ENCODE results near the gene NARS2. TPM values are rescaled to one million over a fixed set of nuclear protein-coding genes. Genes with fewer than 3 reads are reported as not detected.
A peak's percentile ranks its signal among the peaks of the same experiment; 100 is the strongest.

Gene NARS2
- total and polyA plus RNA-seq, 9 of the 15 experiments (the other 6 are each of a cell fraction or from before 2014, with no cell fraction given), result 26.8 to 48.0 (median 34.2) TPM

DNA sequence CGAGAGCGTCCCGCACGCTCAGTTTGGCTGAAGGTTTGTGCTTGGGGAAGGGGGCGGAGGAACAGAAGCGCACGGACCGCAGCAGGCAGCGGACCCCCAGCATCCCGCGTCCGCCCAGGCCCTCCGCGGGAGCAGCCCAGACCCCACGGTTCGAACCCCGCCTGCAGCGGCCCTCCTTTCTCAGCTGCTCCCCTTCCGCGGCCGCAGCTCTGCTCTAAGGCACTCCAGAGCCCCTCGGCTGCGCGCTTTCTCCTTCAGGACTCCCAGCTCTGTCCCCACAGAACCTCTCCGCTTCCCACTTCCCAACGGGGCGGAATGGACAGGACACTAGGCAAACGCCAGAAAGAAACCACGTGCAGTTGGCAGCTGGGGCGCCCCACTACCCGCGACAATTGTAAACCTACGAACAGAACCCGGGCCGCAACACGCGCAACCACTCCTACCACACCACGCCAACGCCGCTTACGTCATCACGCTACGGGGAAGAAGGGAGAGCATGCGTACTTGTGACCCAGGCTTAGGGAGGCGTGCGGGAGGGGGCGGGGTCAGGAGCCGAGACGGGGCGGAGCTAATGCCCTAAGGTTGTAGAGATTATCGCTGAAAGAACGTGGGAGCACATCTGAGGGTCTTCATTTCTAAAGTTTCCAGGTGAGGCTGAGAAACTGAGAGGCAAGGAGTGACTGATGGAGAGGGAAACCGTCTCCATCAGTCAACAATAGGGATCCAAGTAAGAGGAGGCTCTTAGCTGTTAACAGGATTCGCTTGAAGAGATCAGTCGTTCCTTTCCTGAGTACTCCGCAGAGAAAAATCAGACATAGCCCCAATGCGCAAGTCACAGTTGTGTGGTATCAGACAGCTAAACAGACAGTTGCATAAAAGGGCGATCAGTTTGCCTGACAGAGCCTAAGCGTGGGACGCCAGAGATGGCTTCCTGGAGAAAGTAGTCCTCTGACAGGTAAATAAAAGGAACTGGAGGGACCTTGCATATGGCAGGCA, at the start of gene NARS2 (continued):
- no peak for TF ChIP-seq ZNF644 (tag; IDR thresholded peaks at IDR 0.05; ENCODE audit: low read depth)
- no peak for TF ChIP-seq MAFG (tag; conservative IDR thresholded peaks at IDR 0.05)
- TF ChIP-seq NR4A1 (CRISPR knock-in tag; IDR thresholded peaks at IDR 0.05), result no peak; the same call in 1 of the 2 replicates
- no peak for TF ChIP-seq NR4A1 (tag; IDR thresholded peaks at IDR 0.05)
- no peak for TF ChIP-seq U2AF1 (optimal IDR thresholded peaks at IDR 0.05; ENCODE audit: low read depth, low read length)
- TF ChIP-seq, protein P1, sequence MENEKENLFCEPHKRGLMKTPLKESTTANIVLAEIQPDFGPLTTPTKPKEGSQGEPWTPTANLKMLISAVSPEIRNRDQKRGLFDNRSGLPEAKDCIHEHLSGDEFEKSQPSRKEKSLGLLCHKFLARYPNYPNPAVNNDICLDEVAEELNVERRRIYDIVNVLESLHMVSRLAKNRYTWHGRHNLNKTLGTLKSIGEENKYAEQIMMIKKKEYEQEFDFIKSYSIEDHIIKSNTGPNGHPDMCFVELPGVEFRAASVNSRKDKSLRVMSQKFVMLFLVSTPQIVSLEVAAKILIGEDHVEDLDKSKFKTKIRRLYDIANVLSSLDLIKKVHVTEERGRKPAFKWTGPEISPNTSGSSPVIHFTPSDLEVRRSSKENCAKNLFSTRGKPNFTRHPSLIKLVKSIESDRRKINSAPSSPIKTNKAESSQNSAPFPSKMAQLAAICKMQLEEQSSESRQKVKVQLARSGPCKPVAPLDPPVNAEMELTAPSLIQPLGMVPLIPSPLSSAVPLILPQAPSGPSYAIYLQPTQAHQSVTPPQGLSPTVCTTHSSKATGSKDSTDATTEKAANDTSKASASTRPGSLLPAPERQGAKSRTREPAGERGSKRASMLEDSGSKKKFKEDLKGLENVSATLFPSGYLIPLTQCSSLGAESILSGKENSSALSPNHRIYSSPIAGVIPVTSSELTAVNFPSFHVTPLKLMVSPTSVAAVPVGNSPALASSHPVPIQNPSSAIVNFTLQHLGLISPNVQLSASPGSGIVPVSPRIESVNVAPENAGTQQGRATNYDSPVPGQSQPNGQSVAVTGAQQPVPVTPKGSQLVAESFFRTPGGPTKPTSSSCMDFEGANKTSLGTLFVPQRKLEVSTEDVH (IDR thresholded peaks at IDR 0.05; ENCODE audit: low read depth, partially characterized antibody), result peak; percentile 42
- no peak for TF ChIP-seq ZNF551 (CRISPR knock-in tag; IDR thresholded peaks at IDR 0.05)
- TF ChIP-seq BRD4 (IDR thresholded peaks at IDR 0.05), result no peak
- no peak for TF ChIP-seq MTF1 (CRISPR knock-in tag; IDR thresholded peaks at IDR 0.05; ENCODE audit: borderline replicate concordance)
- TF ChIP-seq NR3C1 (CRISPR knock-in tag; IDR thresholded peaks at IDR 0.05), result no peak
- TF ChIP-seq, protein P2, sequence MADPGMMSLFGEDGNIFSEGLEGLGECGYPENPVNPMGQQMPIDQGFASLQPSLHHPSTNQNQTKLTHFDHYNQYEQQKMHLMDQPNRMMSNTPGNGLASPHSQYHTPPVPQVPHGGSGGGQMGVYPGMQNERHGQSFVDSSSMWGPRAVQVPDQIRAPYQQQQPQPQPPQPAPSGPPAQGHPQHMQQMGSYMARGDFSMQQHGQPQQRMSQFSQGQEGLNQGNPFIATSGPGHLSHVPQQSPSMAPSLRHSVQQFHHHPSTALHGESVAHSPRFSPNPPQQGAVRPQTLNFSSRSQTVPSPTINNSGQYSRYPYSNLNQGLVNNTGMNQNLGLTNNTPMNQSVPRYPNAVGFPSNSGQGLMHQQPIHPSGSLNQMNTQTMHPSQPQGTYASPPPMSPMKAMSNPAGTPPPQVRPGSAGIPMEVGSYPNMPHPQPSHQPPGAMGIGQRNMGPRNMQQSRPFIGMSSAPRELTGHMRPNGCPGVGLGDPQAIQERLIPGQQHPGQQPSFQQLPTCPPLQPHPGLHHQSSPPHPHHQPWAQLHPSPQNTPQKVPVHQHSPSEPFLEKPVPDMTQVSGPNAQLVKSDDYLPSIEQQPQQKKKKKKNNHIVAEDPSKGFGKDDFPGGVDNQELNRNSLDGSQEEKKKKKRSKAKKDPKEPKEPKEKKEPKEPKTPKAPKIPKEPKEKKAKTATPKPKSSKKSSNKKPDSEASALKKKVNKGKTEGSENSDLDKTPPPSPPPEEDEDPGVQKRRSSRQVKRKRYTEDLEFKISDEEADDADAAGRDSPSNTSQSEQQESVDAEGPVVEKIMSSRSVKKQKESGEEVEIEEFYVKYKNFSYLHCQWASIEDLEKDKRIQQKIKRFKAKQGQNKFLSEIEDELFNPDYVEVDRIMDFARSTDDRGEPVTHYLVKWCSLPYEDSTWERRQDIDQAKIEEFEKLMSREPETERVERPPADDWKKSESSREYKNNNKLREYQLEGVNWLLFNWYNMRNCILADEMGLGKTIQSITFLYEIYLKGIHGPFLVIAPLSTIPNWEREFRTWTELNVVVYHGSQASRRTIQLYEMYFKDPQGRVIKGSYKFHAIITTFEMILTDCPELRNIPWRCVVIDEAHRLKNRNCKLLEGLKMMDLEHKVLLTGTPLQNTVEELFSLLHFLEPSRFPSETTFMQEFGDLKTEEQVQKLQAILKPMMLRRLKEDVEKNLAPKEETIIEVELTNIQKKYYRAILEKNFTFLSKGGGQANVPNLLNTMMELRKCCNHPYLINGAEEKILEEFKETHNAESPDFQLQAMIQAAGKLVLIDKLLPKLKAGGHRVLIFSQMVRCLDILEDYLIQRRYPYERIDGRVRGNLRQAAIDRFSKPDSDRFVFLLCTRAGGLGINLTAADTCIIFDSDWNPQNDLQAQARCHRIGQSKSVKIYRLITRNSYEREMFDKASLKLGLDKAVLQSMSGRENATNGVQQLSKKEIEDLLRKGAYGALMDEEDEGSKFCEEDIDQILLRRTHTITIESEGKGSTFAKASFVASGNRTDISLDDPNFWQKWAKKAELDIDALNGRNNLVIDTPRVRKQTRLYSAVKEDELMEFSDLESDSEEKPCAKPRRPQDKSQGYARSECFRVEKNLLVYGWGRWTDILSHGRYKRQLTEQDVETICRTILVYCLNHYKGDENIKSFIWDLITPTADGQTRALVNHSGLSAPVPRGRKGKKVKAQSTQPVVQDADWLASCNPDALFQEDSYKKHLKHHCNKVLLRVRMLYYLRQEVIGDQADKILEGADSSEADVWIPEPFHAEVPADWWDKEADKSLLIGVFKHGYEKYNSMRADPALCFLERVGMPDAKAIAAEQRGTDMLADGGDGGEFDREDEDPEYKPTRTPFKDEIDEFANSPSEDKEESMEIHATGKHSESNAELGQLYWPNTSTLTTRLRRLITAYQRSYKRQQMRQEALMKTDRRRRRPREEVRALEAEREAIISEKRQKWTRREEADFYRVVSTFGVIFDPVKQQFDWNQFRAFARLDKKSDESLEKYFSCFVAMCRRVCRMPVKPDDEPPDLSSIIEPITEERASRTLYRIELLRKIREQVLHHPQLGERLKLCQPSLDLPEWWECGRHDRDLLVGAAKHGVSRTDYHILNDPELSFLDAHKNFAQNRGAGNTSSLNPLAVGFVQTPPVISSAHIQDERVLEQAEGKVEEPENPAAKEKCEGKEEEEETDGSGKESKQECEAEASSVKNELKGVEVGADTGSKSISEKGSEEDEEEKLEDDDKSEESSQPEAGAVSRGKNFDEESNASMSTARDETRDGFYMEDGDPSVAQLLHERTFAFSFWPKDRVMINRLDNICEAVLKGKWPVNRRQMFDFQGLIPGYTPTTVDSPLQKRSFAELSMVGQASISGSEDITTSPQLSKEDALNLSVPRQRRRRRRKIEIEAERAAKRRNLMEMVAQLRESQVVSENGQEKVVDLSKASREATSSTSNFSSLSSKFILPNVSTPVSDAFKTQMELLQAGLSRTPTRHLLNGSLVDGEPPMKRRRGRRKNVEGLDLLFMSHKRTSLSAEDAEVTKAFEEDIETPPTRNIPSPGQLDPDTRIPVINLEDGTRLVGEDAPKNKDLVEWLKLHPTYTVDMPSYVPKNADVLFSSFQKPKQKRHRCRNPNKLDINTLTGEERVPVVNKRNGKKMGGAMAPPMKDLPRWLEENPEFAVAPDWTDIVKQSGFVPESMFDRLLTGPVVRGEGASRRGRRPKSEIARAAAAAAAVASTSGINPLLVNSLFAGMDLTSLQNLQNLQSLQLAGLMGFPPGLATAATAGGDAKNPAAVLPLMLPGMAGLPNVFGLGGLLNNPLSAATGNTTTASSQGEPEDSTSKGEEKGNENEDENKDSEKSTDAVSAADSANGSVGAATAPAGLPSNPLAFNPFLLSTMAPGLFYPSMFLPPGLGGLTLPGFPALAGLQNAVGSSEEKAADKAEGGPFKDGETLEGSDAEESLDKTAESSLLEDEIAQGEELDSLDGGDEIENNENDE (IDR thresholded peaks at IDR 0.05; ENCODE audit: low read depth, low read length), result no peak
- TF ChIP-seq ZNF41 (CRISPR knock-in tag; conservative IDR thresholded peaks at IDR 0.05), result no peak
- no peak for TF ChIP-seq CBX5 (IDR thresholded peaks at IDR 0.05; ENCODE audit: borderline replicate concordance, low read depth)

Data from K562 (cell line).